HG02798 (cell line): ENCODE data around the gene CEP68.
A peak's percentile ranks its signal among the peaks of the same experiment; 100 is the strongest.
"Not testable (repeated sequence)": the region's sequence is repeated elsewhere in the genome, so short reads cannot be mapped to it uniquely, and the experiment has no call there.

Experiments used
- ATAC-seq: cut with Tn5 transposase; IDR thresholded peaks from one replicate; pipeline ENCODE4 v1.9.1; 2021; ENCODE audit warnings: mild to moderate bottlenecking; ENCODE audit not compliant: unreplicated experiment, poor library complexity

CEP68 gene

GRCh38 chr2:65030476-65031332, 25.5 kb upstream of the CEP68 start:
- no peak for ATAC-seq

- peak; percentile 57 for ATAC-seq
Observed at GRCh38 chr2:65031341-65032018, 24.7 kb upstream of the CEP68 start.

- no peak for ATAC-seq
Observed at GRCh38 chr2:65032019-65032975, 23.9 kb upstream of the CEP68 start.

GRCh38 chr2:65033178-65033577, 23.0 kb upstream of the CEP68 start:
- ATAC-seq: no peak

- not testable (repeated sequence) for ATAC-seq
Observed at GRCh38 chr2:65033667-65034066, 22.5 kb upstream of the CEP68 start.

- no peak for ATAC-seq
Observed at GRCh38 chr2:65035351-65035943, 20.8 kb upstream of the CEP68 start.

GRCh38 chr2:65037178-65037577, 19.0 kb upstream of the CEP68 start:
- ATAC-seq: no peak

- ATAC-seq: no peak
Observed at GRCh38 chr2:65039640-65040039, 16.6 kb upstream of the CEP68 start.

GRCh38 chr2:65040400-65041261, 15.6 kb upstream of the CEP68 start:
- ATAC-seq: peak; percentile 92

- no peak for ATAC-seq
Observed at GRCh38 chr2:65043001-65043400, 13.2 kb upstream of the CEP68 start.

GRCh38 chr2:65044097-65044735, 12.0 kb upstream of the CEP68 start:
- no peak for ATAC-seq

GRCh38 chr2:65045651-65046050, 10.6 kb upstream of the CEP68 start:
- no peak for ATAC-seq

- no peak for ATAC-seq
Observed at GRCh38 chr2:65046633-65047407, 9.4 kb upstream of the CEP68 start.

- ATAC-seq: no peak
Observed at GRCh38 chr2:65049010-65049639, 7.1 kb upstream of the CEP68 start.

GRCh38 chr2:65050931-65051330, 5.3 kb upstream of the CEP68 start:
- no peak for ATAC-seq

- peak; percentile 54 for ATAC-seq
Observed at GRCh38 chr2:65053199-65053598, 3.0 kb upstream of the CEP68 start.

- ATAC-seq: no peak
Observed at GRCh38 chr2:65054749-65055421, 1.3 kb upstream of the CEP68 start.
